ENCODE results near the gene NIPSNAP2.

DNA sequence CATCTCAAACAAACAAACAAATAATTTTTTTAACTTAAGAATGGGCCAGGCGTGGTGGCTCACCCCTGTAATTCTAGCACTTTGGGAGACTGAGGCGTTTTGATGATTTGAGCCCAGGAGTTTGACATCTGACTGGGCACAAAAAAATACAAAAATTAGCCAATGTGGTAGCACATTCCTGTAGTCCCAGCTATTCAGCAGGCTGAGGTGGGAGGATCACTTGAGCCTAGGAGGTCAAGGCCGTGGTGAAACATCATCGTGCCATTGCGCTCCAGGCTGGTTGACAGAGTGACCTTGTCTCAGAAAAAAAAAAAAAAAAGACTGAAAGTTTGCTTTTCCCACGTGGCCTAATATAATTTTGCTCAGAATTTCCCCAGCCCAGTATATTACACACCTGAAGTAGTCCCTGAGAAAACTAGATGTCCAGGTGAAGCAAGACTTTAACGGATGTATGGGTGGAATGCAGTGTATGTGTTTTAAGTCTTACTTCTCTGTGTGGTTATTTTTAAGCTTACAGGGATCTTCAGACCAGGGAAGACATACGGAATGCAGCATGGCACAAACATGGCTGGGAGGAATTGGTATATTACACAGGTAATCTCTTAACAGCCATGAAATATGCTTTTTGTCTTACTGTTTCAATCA is 32.6 kb downstream of the NIPSNAP2 start:
- TF ChIP-seq EZH2 (IDR thresholded peaks at IDR 0.05) (no peak), POLR2AphosphoS5 (IDR thresholded peaks at IDR 0.05; ENCODE audit: borderline replicate concordance, low read depth, low read length) (no peak)
